Transverse colon (tissue), 4 donors: Measurements from ENCODE around the gene ZC3H18.

ENCODE experiments used
- CTCF ChIP-seq, 5 experiments: fragments of 200-600 bp in 3 of 5; fragments of 450-650 bp in 2 of 5; sonication (generic) in 3 of 5; IDR thresholded peaks; 1 replicate in 2 of 5; 2 replicates in 3 of 5; pipeline ENCODE4 v1.5.1; 2016 to 2017; ENCODE audit warnings: antibody characterized with exemption in 5 of 5, inconsistent platforms in 3 of 5, mild to moderate bottlenecking in 2 of 5, moderate library complexity in 1 of 5
- EP300 ChIP-seq: sonication (generic); formaldehyde crosslinking; IDR thresholded peaks from one replicate; pipeline ENCODE4 v1.6.1; 2017; ENCODE audit warnings: antibody characterized with exemption, low read depth
- POLR2A ChIP-seq: fragments of 450-650 bp; IDR thresholded peaks from one replicate; pipeline ENCODE4 v1.6.1; 2016; ENCODE audit warnings: antibody characterized with exemption, mild to moderate bottlenecking, moderate library complexity
- POLR2AphosphoS5 ChIP-seq, 3 donors: sonication (generic); formaldehyde crosslinking; IDR thresholded peaks; one replicate each; pipeline ENCODE4 v1.6.1; 2016; ENCODE audit warnings: antibody characterized with exemption in 3 of 3

GRCh38 chr16:88533932-88534637, 36.1 kb upstream of the ZC3H18 start:
- no peak for TF ChIP-seq CTCF (IDR thresholded peaks at IDR 0.05)
- peak in 2 of 3 donors; percentile 81 to 86 for TF ChIP-seq POLR2AphosphoS5 (IDR thresholded peaks at IDR 0.05)
- peak; percentile 54 for TF ChIP-seq POLR2A
- TF ChIP-seq EP300, result no peak
